HG03097 (cell line): ENCODE results near the gene UNCX.
"Not testable (repeated sequence)": the region's sequence is repeated elsewhere in the genome, so short reads cannot be mapped to it uniquely, and the experiment has no call there.

ENCODE experiments used
- ATAC-seq: cut with Tn5 transposase; IDR thresholded peaks from one replicate; pipeline ENCODE4 v1.9.1; 2021; ENCODE audit not compliant: unreplicated experiment, low FRiP score

Gene UNCX

GRCh38 chr7:1255080-1255816, 22.6 kb downstream of the UNCX start:
- ATAC-seq = no peak

GRCh38 chr7:1255817-1256340, 23.2 kb downstream of the UNCX start:
- ATAC-seq = no peak

GRCh38 chr7:1256621-1257020, 23.9 kb downstream of the UNCX start:
- ATAC-seq = no peak

- ATAC-seq = no peak
Measured at GRCh38 chr7:1257221-1257620, 24.5 kb downstream of the UNCX start.

GRCh38 chr7:1257863-1258262, 25.2 kb downstream of the UNCX start:
- ATAC-seq = no peak

- ATAC-seq = no peak
Measured at GRCh38 chr7:1259621-1260243, 27.1 kb downstream of the UNCX start.

- no peak for ATAC-seq
Measured at GRCh38 chr7:1260244-1260635, 27.6 kb downstream of the UNCX start.

GRCh38 chr7:1261036-1261435, 28.4 kb downstream of the UNCX start:
- ATAC-seq = not testable (repeated sequence)

GRCh38 chr7:1262441-1262840, 29.8 kb downstream of the UNCX start:
- no peak for ATAC-seq

GRCh38 chr7:1263391-1263951, 30.8 kb downstream of the UNCX start:
- ATAC-seq = no peak

GRCh38 chr7:1264345-1265280, 31.9 kb downstream of the UNCX start:
- no peak for ATAC-seq

- ATAC-seq = no peak
Measured at GRCh38 chr7:1267016-1267900, 34.6 kb downstream of the UNCX start.

- no peak for ATAC-seq
Measured at GRCh38 chr7:1268076-1268815, 35.6 kb downstream of the UNCX start.

- ATAC-seq = no peak
Measured at GRCh38 chr7:1268866-1269265, 36.2 kb downstream of the UNCX start.

- no peak for ATAC-seq
Measured at GRCh38 chr7:1269336-1269890, 36.7 kb downstream of the UNCX start.

- ATAC-seq = no peak
Measured at GRCh38 chr7:1270181-1270580, 37.5 kb downstream of the UNCX start.

GRCh38 chr7:1271046-1271445, 38.4 kb downstream of the UNCX start:
- ATAC-seq = no peak

GRCh38 chr7:1271656-1272055, 39.0 kb downstream of the UNCX start:
- no peak for ATAC-seq

GRCh38 chr7:1272136-1272535, 39.5 kb downstream of the UNCX start:
- not testable (repeated sequence) for ATAC-seq
